ENCODE measurements around the gene ARHGEF19. TPM values are rescaled to one million over a fixed set of nuclear protein-coding genes. Genes with fewer than 3 reads are reported as not detected.

The ARHGEF19 gene
- total and polyA plus RNA-seq, 9 of the 15 experiments (the other 6 are each of a cell fraction or from before 2014, with no cell fraction given): 0.73 to 21.0 (median 5.2) TPM

GRCh38 chr1:16164213-16165072 is 48.0 kb downstream of the ARHGEF19 start (continued):
- TF ChIP-seq DPF2 (IDR thresholded peaks at IDR 0.05) (peak; percentile 90), HOMEZ (CRISPR knock-in tag; IDR thresholded peaks at IDR 0.05) (no peak), SIN3A (IDR thresholded peaks at IDR 0.05; ENCODE audit: borderline replicate concordance in 2 of 2, control insufficient read depth in 1 of 2, low read depth in 2 of 2, low read length in 2 of 2) (0 out of 4 replicates have a peak, but pooled peaks of 1 of the 2 experiments have one; percentile 51), SMARCE1 (IDR thresholded peaks at IDR 0.05) (peak; percentile 69; the same call in 1 of the 2 replicates), MED1 (CRISPR knock-in tag; IDR thresholded peaks at IDR 0.05; ENCODE audit: borderline replicate concordance) (no peak), ATF7 (IDR thresholded peaks at IDR 0.05) (peak; percentile 98), NFE2 (IDR thresholded peaks at IDR 0.05; ENCODE audit: low read depth) (peak; percentile 70; the same call in 1 of the 2 replicates), JUNB (CRISPR knock-in tag; conservative IDR thresholded peaks at IDR 0.05) (peak; percentile 81), EGR1 (conservative IDR thresholded peaks at IDR 0.05) (0 out of 2 replicates have a peak, but pooled peaks have one; percentile 40), ZNF146 (CRISPR knock-in tag; IDR thresholded peaks at IDR 0.05; ENCODE audit: unreplicated experiment) (no peak), ATF3 (IDR thresholded peaks at IDR 0.05) (peak; percentile 99), ATF3 (CRISPR knock-in tag; conservative IDR thresholded peaks at IDR 0.05) (peak; percentile 84; the same call in 1 of the 2 replicates), AFF1 (IDR thresholded peaks at IDR 0.05; ENCODE audit: low read depth in 1 of 2, partially characterized antibody in 2 of 2) (peak in 1 of 2 experiments; percentile 53), CEBPG (CRISPR knock-in tag; IDR thresholded peaks at IDR 0.05) (peak; percentile 69), CEBPG (tag; conservative IDR thresholded peaks at IDR 0.05 in 1 of 2, IDR thresholded peaks at IDR 0.05 in 1 of 2) (peak in 1 of 2 experiments; percentile 72; a peak in 2 of 4 replicates), SIRT6 (IDR thresholded peaks at IDR 0.05; ENCODE audit: low read depth, low read length) (no peak), ARID1B (IDR thresholded peaks at IDR 0.05) (peak; percentile 76), ZC3H8 (IDR thresholded peaks at IDR 0.05) (no peak), JUND (IDR thresholded peaks at IDR 0.05; ENCODE audit: borderline replicate concordance, low read depth, low read length) (peak; percentile 90), JUND (tag; IDR thresholded peaks at IDR 0.05; ENCODE audit: borderline replicate concordance, low read depth, low read length) (peak; percentile 86)
- TF ChIP-seq, protein P1, sequence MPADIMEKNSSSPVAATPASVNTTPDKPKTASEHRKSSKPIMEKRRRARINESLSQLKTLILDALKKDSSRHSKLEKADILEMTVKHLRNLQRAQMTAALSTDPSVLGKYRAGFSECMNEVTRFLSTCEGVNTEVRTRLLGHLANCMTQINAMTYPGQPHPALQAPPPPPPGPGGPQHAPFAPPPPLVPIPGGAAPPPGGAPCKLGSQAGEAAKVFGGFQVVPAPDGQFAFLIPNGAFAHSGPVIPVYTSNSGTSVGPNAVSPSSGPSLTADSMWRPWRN (IDR thresholded peaks at IDR 0.05; ENCODE audit: low read depth): peak; percentile 26; the same call in 1 of the 2 replicates

All from K562 (cell line).